ENCODE measurements around the gene SNX17. TPM values are rescaled to one million over a fixed set of nuclear protein-coding genes. Genes with fewer than 3 reads are reported as not detected.

SNX17 gene
- total and polyA plus RNA-seq, 2 donors (not counting 1 experiment from before 2014, with no cell fraction given), result 118 to 155 TPM

GRCh38 chr2:27376866-27377617 lies 6.6 kb downstream of the SNX17 start:
- Histone ChIP-seq H2AFZ (ENCODE audit: low read length) (no peak overlapping the region), H3K4me1 (ENCODE audit: control insufficient read depth, extremely low read depth, insufficient read depth, low read length) (peaks cover 8% of the 10 kb centered on the region), H3K27me3 (ENCODE audit: control insufficient read depth, insufficient read depth, low read length) (no peaks in the 10 kb centered on the region), H3K36me3 (ENCODE audit: control insufficient read depth, insufficient read depth, low read length) (peaks cover 46% of the 10 kb centered on the region), H3K9ac (ENCODE audit: insufficient read depth, low read length) (no peak overlapping the region), H3K4me3 (replicated peaks in 1 of 4; ENCODE audit: control extremely low read depth in 1 of 4, insufficient read depth in 1 of 4, low read depth in 3 of 4, low read length in 4 of 4) (no peak overlapping the region), H3K79me2 (ENCODE audit: control insufficient read depth, insufficient read depth, low read length) (peaks cover 39% of the 10 kb centered on the region), H3K4me2 (ENCODE audit: extremely low read depth, insufficient read depth, low read length) (no peak overlapping the region), H3K27ac (ENCODE audit: insufficient read depth, low read length) (no peak overlapping the region), H3K9me3 (ENCODE audit: control insufficient read depth, insufficient read depth, low read depth, low read length) (no peaks in the 10 kb centered on the region), H4K20me1 (ENCODE audit: control insufficient read depth, extremely low read depth, insufficient read depth, low read length) (no peaks in the 10 kb centered on the region)
- no peak for TF ChIP-seq EZH2 (IDR thresholded peaks at IDR 0.05; ENCODE audit: low read length, missing control alignments)
- TF ChIP-seq CTCF (conservative IDR thresholded peaks at IDR 0.05 in 1 of 2, IDR thresholded peaks at IDR 0.05 in 1 of 2; ENCODE audit: low read depth in 1 of 2, low read length in 2 of 2), result no peak
- no peak for DNase-seq (ENCODE audit: low read depth in 2 of 2)

GRCh38 chr2:27377618-27378095 lies 7.2 kb downstream of the SNX17 start:
- Histone ChIP-seq H3K4me3 (replicated peaks in 1 of 4; ENCODE audit: control extremely low read depth in 1 of 4, insufficient read depth in 1 of 4, low read depth in 3 of 4, low read length in 4 of 4) (no peak overlapping the region), H3K4me1 (ENCODE audit: control insufficient read depth, extremely low read depth, insufficient read depth, low read length) (peaks cover 3% of the 10 kb centered on the region), H3K79me2 (ENCODE audit: control insufficient read depth, insufficient read depth, low read length) (peaks cover 33% of the 10 kb centered on the region), H3K27me3 (ENCODE audit: control insufficient read depth, insufficient read depth, low read length) (no peaks in the 10 kb centered on the region), H3K27ac (ENCODE audit: insufficient read depth, low read length) (no peak overlapping the region), H4K20me1 (ENCODE audit: control insufficient read depth, extremely low read depth, insufficient read depth, low read length) (no peaks in the 10 kb centered on the region), H3K9me3 (ENCODE audit: control insufficient read depth, insufficient read depth, low read depth, low read length) (no peaks in the 10 kb centered on the region), H3K36me3 (ENCODE audit: control insufficient read depth, insufficient read depth, low read length) (peaks cover 46% of the 10 kb centered on the region), H3K9ac (ENCODE audit: insufficient read depth, low read length) (no peak overlapping the region), H3K4me2 (ENCODE audit: extremely low read depth, insufficient read depth, low read length) (no peak overlapping the region), H2AFZ (ENCODE audit: low read length) (no peak overlapping the region)
- DNase-seq (ENCODE audit: low read depth in 2 of 2), result no peak
- TF ChIP-seq EZH2 (IDR thresholded peaks at IDR 0.05; ENCODE audit: low read length, missing control alignments) (no peak), CTCF (conservative IDR thresholded peaks at IDR 0.05 in 1 of 2, IDR thresholded peaks at IDR 0.05 in 1 of 2; ENCODE audit: low read depth in 1 of 2, low read length in 2 of 2) (no peak)

- Histone ChIP-seq H3K4me2 (ENCODE audit: extremely low read depth, insufficient read depth, low read length) (no peak overlapping the region), H3K4me3 (replicated peaks in 1 of 4; ENCODE audit: control extremely low read depth in 1 of 4, insufficient read depth in 1 of 4, low read depth in 3 of 4, low read length in 4 of 4) (no peak overlapping the region), H3K27ac (ENCODE audit: insufficient read depth, low read length) (no peak overlapping the region), H3K9ac (ENCODE audit: insufficient read depth, low read length) (no peak overlapping the region), H2AFZ (ENCODE audit: low read length) (no peak overlapping the region), H3K9me3 (ENCODE audit: control insufficient read depth, insufficient read depth, low read depth, low read length) (no peaks in the 10 kb centered on the region), H3K4me1 (ENCODE audit: control insufficient read depth, extremely low read depth, insufficient read depth, low read length) (peaks cover 3% of the 10 kb centered on the region), H3K27me3 (ENCODE audit: control insufficient read depth, insufficient read depth, low read length) (no peaks in the 10 kb centered on the region), H4K20me1 (ENCODE audit: control insufficient read depth, extremely low read depth, insufficient read depth, low read length) (no peaks in the 10 kb centered on the region), H3K36me3 (ENCODE audit: control insufficient read depth, insufficient read depth, low read length) (peaks cover 44% of the 10 kb centered on the region), H3K79me2 (ENCODE audit: control insufficient read depth, insufficient read depth, low read length) (peaks cover 28% of the 10 kb centered on the region)
- TF ChIP-seq EZH2 (IDR thresholded peaks at IDR 0.05; ENCODE audit: low read length, missing control alignments), result no peak
- peak in 1 of 2 donors; percentile 17 for TF ChIP-seq CTCF (conservative IDR thresholded peaks at IDR 0.05 in 1 of 2, IDR thresholded peaks at IDR 0.05 in 1 of 2; ENCODE audit: low read depth in 1 of 2, low read length in 2 of 2)
- DNase-seq (ENCODE audit: low read depth in 2 of 2), result no peak
These were observed 7.8 kb downstream of the SNX17 start for GRCh38 chr2:27378096-27378808.
